ENCODE measurements around the gene GORASP1.
A peak's percentile ranks its signal among the peaks of the same experiment; 100 is the strongest.
"Not testable (repeated sequence)": the region's sequence is repeated elsewhere in the genome, so short reads cannot be mapped to it uniquely, and the experiment has no call there.

GORASP1 gene

GRCh38 chr3:39064646-39065045, 42.8 kb downstream of the GORASP1 start:
- DNase-seq (ENCODE audit: low spot score), result no peak

GRCh38 chr3:39063143-39063542, 44.3 kb downstream of the GORASP1 start:
- no peak for DNase-seq (ENCODE audit: low spot score)

GRCh38 chr3:39062180-39062579, 45.2 kb downstream of the GORASP1 start:
- no peak for DNase-seq (ENCODE audit: low spot score)

GRCh38 chr3:39061228-39061627, 46.2 kb downstream of the GORASP1 start:
- not testable (repeated sequence) for DNase-seq (ENCODE audit: low spot score)

- DNase-seq (ENCODE audit: low spot score), result no peak
These were observed 51.3 kb downstream of the GORASP1 start for GRCh38 chr3:39056151-39056550.

GRCh38 chr3:39053696-39054095, 53.7 kb downstream of the GORASP1 start:
- DNase-seq (ENCODE audit: low spot score), result no peak

- no peak for DNase-seq (ENCODE audit: low spot score)
These were observed 54.8 kb downstream of the GORASP1 start for GRCh38 chr3:39052583-39052982.

GRCh38 chr3:39051649-39052561, 55.5 kb downstream of the GORASP1 start, which contains the start of the genes SCN11A and WDR48:
TSS of gene SCN11A (minus strand) at chr3:39051944. CDS start at chr3:38950362, 101,582 bp downstream.
TSS of gene WDR48 (plus strand) at chr3:39052016. CDS start at chr3:39052026, 10 bp downstream.
- peak; percentile 95 for DNase-seq (ENCODE audit: low spot score)

- no peak for DNase-seq (ENCODE audit: low spot score)
These were observed 57.4 kb downstream of the GORASP1 start for GRCh38 chr3:39050029-39050428.
